ENCODE data around the gene INO80B.
"Not testable (repeated sequence)": the region's sequence is repeated elsewhere in the genome, so short reads cannot be mapped to it uniquely, and the experiment has no call there.

DNA sequence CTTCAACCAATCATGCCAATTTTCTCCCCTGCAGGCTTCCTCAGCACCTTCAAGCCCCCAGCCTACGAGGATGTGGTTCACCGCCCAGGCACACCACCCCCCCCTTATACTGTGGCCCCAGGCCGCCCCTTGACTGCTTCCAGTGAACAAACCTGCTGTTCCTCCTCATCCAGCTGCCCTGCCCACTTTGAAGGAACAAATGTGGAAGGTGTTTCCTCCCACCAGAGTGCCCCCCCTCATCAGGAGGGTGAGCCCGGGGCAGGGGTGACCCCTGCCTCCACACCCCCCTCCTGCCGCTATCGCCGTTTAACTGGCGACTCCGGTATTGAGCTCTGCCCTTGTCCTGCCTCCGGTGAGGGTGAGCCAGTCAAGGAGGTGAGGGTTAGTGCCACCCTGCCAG is 5.3 kb downstream of the INO80B start:
- TF ChIP-seq, protein P1, sequence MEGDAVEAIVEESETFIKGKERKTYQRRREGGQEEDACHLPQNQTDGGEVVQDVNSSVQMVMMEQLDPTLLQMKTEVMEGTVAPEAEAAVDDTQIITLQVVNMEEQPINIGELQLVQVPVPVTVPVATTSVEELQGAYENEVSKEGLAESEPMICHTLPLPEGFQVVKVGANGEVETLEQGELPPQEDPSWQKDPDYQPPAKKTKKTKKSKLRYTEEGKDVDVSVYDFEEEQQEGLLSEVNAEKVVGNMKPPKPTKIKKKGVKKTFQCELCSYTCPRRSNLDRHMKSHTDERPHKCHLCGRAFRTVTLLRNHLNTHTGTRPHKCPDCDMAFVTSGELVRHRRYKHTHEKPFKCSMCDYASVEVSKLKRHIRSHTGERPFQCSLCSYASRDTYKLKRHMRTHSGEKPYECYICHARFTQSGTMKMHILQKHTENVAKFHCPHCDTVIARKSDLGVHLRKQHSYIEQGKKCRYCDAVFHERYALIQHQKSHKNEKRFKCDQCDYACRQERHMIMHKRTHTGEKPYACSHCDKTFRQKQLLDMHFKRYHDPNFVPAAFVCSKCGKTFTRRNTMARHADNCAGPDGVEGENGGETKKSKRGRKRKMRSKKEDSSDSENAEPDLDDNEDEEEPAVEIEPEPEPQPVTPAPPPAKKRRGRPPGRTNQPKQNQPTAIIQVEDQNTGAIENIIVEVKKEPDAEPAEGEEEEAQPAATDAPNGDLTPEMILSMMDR (IDR thresholded peaks at IDR 0.05 in 8 of 11, conservative IDR thresholded peaks at IDR 0.05 in 3 of 11) = not testable (repeated sequence)
- TF ChIP-seq POLR2A (IDR thresholded peaks at IDR 0.05) = not testable (repeated sequence)
